GM18498 (cell line): ENCODE measurements around the gene ADAD2.

ENCODE experiments used
- ATAC-seq: cut with Tn5 transposase; IDR thresholded peaks from one replicate; pipeline ENCODE4 v1.9.1; 2021; ENCODE audit warnings: mild to moderate bottlenecking, moderate library complexity; ENCODE audit not compliant: unreplicated experiment

The ADAD2 gene

DNA sequence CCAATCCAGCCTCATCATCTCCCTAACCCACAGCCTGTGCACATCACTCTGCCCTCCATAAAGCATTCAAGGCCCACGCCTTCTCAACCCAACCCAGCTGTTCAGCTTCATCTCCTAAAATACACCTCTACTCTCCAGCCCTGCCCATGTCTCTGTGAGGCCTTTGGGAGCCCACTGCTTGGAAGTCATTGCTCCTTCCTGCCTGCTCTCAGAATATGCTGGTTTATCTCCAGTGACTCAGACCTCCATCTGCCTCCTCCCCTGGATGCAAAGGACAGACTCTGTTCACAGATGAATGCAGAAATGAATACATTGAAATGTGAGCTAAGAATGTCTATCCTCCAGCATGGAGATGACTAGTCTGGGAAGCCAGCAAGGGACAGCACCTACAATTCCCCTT, 29.9 kb downstream of the ADAD2 start:
- ATAC-seq: no peak

GRCh38 chr16:84223456-84223855, 32.5 kb downstream of the ADAD2 start:
- no peak for ATAC-seq

DNA sequence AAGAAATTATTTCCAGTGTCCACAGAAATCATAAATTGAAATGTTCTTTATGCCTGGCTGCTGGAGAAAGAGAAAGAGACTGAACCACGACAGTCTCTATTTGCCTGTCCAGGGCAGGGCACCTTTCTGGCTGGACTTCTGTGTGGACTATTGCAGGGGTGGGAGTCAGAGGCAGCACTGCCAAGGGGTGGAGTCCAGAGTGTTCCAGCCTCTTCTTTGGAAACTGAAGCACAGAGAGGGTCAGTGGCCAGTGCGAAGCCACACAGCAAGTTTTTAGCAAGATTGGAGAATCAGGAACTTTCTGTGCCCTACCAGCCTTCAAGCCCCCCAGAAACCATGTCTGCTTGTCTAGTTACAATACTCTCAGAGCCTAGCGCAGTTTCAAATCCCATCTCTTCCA, 33.6 kb downstream of the ADAD2 start:
- ATAC-seq: no peak

DNA sequence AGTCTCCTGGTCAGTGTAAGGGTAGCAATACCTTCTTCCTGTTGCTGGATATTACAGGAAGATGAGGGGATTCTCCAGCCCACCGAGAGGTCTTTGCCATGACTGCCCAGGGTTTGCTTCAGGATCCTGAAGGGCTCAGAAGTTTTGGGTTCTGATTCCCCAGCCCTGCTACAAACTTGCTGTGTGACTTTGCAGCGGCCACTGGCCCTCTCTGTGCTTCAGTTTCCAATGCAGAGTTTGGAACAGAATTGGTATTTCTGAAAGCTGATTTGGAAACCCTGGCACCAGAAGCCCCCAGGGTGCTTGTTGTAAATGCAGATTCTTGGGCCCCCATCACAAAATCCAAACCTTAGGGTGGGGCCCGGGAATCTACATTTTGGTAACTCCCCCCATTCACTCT, 34.2 kb downstream of the ADAD2 start:
- ATAC-seq: no peak

DNA sequence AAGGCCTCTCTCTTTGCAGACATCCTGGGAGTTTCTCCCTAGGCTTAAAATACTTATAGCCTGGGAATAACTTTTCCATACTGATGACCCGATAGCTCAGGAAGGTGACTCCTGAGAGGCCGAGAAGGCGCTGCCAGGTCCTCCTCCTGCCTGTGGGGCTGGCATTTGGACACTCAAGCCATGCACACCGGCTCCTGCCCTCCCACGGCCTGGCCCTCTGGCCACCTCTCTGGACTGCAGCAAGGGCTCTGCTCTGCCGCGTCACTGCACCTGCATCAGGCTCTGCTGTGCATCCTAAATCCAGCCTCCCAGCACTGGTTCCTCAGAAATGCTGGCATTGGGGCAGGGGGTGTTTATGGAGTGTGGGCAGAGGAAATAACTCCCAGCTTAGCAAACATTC, 34.6 kb downstream of the ADAD2 start:
- ATAC-seq: no peak

GRCh38 chr16:84226026-84226425, 35.1 kb downstream of the ADAD2 start:
- ATAC-seq: no peak

- no peak for ATAC-seq
Observed at GRCh38 chr16:84227548-84227947, 36.6 kb downstream of the ADAD2 start.

DNA sequence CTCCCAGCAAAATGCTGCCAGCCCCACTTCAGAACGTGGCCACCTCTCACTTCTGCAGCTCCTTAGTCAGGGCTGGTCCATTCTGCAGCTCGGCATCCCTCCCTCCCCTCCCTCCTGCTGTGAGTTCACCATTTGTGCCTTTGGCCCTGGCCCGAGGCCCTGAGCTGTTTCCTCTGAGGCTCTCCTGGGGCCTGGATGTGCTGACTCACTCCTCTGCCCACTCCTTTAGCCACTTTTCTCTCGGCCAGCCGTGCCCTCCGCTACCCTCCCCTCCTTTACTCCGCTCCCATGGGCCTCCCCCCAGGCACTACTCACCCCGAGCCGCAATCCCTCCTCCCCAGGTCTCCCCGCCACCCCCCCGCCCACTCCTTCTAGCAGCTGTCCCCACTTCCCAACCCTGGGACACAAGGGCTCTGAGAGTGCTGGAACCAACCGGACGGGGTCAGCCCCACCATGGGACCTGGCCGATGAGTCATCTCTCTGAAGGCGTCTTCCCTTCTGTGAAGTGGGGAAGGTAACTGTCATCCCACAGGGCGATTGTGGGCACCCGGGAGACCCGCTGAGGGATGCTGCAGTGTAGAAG, 37.4 kb downstream of the ADAD2 start:
- ATAC-seq: no peak

- no peak for ATAC-seq
Observed at GRCh38 chr16:84229471-84229870, 38.5 kb downstream of the ADAD2 start.

DNA sequence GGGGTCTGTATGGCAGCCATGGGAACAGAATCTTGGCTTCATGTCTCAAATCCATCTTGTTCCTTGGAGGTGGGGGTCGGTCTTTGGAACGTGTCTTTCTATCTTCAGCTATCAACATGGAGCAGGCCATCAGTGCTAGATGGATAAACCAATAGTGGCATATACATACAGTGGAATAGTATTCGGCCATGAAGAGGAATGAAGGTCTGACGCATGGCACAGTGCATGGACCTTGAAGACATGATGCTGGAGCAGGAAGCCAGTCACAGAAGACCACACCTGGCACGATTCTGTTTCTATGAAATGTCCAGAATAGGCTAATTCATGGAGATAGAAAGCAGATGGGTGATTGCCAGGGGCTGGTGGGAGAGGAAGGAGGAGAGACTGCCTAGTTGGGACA, 41.1 kb downstream of the ADAD2 start:
- ATAC-seq: no peak

- ATAC-seq: no peak
Observed at GRCh38 chr16:84232969-84233368, 42.0 kb downstream of the ADAD2 start.

DNA sequence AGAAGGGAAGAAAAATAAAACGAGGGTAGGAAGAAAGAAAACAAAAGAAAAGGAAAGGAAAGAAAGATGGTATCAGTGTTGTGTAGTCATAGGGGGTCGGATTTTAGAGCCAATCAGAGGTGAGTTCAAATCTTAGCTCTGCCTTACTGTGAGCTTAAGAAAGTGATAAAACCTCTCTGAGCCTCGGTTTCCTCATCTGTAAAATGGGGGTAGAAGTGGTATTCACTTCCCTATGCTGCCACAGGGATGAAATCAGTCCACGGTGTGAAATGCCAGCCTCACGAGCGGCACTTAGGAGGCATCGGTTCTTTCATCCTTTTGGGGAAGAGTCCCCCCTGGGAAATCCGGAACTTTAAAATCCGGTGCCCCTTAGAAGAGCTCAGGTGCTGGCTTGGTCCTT, 42.8 kb downstream of the ADAD2 start:
- no peak for ATAC-seq

DNA sequence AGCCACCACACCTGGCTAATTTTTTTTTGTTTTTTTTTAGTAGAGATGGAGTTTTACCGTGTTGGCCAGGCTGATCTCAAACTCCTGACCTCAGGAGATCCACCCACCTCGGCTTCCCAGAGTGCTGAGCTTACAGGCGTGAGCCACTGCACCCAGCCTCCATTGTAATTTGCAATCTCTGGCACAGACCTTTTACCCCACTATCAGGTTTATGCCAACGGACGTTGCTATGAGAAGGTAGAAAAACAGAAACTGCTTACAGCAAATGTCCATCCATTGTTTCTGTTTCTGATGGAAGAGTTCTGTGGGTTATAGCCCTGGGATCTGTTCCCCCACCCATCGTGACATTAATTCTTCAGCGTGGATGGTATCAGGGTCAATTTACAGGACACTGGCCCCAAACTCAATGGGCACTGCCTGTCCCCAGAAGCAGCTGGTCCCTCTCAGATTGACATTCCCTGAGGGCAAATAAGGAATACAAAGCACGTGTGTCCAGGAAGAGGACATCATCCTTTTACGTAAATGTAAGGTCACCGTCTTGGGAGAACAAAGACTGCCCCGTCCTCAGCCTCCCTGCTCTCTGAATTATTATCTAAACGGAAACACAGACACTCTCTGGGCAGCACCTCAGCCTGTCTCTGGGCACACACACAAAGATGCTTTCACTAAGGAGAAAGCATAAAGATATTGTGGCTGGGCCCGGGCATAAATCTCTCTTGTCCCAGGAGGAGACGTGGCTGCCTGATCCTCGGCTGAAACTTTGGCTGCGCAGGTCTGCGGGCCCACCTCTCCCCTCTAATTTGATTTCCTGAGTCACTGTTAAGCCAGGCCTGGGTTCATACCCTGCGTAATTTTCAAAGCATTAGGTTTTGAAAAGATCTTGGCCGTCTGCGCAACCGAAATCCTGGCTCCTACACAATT, 43.6 kb downstream of the ADAD2 start:
- no peak for ATAC-seq

- no peak for ATAC-seq
Observed at GRCh38 chr16:84236671-84237070, 45.7 kb downstream of the ADAD2 start.

DNA sequence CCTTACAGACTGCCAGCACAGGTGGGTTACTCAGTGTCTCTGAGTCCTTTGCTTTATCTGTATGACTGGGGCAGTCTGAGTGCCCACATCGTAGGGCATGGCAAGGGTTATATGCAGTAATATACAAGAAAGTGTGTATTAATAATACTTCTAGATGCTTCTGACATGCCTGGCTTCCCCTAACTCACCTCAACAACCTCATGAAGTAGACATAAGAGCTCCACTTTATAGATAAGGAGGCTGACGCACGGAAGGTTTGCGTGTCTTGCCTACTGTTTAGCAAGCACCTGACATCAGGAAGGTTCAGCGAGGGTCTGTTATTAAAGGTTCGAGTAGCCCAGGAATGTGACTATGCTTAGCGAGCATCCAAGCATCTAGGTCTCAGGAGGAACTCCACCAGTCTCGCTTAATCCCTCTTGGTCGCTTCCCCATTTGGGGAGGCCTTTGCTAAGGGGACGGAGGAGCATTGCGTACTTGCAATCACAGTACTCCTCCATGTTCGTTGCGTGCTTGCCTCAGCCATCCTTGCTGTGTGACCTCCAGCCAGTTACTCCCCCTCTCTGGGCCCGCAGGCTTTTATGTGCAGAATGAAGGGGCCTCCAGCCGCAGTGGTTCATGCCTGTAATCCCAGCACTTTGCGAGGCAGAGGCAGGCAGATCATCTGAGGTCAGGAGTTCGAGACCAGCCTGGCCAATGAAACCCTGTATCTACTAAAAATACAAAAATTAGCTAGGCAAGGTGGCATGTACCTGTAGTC, 47.2 kb downstream of the ADAD2 start:
- ATAC-seq: no peak

DNA sequence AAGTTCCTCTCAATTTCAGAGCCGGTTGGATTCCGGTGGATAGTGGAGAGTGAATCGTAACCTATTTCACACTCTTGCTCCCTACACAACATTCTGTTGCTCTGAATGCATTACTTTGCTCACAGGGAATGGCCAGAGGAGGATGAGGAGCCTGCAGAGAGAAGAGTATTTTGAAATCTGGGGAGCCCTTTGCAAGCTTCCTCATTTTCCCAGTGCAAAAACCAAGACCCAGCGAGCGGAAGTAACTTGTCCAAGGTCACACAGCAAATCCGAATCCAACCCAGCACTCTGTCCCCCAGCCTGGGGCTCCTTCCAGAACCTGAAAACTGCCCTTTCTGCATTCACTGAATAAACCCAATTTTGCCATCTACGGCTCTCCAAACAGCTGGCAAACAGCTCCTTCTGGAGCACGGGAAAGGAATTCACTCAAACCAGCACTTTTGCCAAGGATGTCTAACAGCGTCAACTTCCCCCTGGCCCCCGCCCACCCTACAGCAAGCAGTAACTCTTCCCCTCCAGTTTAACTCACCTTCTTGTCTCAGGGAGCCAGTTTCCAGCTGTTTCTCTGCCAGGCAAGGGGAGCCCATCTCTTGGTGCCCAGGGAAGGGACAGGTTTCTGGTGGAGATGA, 48.3 kb downstream of the ADAD2 start:
- no peak for ATAC-seq

DNA sequence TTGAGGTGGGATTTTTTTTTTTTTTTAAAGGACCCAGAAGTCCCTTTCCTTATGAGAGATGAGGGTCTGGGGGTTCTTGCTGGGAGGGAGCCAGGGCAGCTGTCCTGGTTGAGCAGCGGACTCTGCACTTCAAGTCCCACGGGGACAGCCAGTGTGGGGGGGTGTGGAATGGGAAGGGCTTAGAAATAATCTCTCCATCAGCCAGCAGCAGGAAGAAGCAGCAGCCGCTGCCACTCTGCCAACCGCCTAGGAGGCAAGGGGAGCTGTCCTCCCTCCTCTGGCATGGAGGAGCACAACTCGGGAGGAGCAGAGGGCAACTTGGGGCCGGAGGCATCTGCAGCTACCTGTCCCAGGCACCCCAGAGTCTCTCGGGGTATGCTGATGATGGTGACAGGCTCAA, 49.0 kb downstream of the ADAD2 start, which contains the start of gene KCNG4:
Gene KCNG4, minus strand, starts transcription at position 104 of the 400 bp plus-strand sequence. CDS start 2,527 bp downstream, outside the sequence.
- ATAC-seq: no peak

- no peak for ATAC-seq
Observed at GRCh38 chr16:84240455-84240854, 49.5 kb downstream of the ADAD2 start.

GRCh38 chr16:84241778-84242177, 50.8 kb downstream of the ADAD2 start:
- ATAC-seq: no peak

DNA sequence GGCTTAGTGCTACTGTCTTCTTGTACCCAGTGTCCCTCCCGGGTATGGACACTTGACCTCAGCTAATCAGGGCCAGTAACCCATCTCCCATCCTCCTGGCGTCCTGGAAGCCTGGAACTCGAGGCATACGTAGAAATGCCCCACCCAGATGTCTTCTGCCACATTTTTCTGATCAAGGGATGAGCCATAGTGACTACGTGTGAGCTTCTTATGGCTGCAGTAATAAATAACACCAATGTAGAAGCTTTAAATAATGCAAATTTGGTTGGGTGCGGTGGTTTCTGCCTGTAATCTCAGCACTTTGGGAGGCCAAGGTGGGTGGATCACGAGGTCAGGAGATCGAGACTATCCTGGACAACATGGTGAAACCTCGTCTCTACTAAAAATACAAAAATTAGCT, 51.9 kb downstream of the ADAD2 start:
- ATAC-seq: no peak

DNA sequence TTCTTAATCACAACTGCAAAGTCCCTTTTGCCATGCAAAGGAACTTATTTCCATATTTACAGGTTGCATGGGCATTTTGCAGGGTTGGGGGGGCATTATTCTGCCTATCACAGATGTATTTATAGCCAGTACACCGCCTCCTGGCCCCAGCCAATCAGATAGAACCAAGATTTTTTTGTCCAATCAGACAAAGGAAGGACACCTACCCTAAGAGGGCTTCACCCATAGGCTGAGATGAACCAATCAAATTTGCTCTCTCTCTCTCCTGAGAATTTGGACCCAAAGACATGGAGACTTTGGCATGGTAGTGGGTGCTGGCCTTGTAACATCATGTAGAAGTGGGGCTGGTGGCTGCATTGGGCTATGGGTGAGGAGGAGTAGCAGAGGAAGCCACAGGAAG, 52.8 kb downstream of the ADAD2 start:
- ATAC-seq: no peak
